Omental fat pad (tissue), 4 donors: ENCODE data around the gene ZKSCAN1. TPM values are rescaled to one million over a fixed set of nuclear protein-coding genes. Genes with fewer than 3 reads are reported as not detected.

Source experiments
- ATAC-seq: fragments of 150-250 bp; one replicate; pipeline ENCODE4 v1.9.1; 2016; ENCODE audit warnings: mild to moderate bottlenecking, moderate library complexity; ENCODE audit not compliant: low FRiP score
- DNase-seq: peaks from one replicate; pipeline ENCODE4 v3.0.0-alpha.2; 2019; ENCODE audit warnings: low spot score
- total RNA-seq, 4 donors: library from RNA; depleted of rRNA; stranded (reverse); fragments of >200 nt; gene quantifications; one replicate each; pipeline ENCODE4 v1.1.0, GENCODE V29; 2016
- TF ChIP-seq, protein P1 (sequence below), 3 donors: fragments of 450-650 bp; IDR thresholded peaks; one replicate each; pipeline ENCODE4 v1.5.1; 2016 to 2017; ENCODE audit warnings: antibody characterized with exemption in 3 of 3, mild to moderate bottlenecking in 3 of 3, moderate library complexity in 2 of 3

Gene ZKSCAN1
- total RNA-seq, 4 donors from 2014 or later, result 21.5 to 34.5 (median 28.0) TPM

GRCh38 chr7:100044718-100045117, 29.3 kb downstream of the ZKSCAN1 start:
- TF ChIP-seq, protein P1, sequence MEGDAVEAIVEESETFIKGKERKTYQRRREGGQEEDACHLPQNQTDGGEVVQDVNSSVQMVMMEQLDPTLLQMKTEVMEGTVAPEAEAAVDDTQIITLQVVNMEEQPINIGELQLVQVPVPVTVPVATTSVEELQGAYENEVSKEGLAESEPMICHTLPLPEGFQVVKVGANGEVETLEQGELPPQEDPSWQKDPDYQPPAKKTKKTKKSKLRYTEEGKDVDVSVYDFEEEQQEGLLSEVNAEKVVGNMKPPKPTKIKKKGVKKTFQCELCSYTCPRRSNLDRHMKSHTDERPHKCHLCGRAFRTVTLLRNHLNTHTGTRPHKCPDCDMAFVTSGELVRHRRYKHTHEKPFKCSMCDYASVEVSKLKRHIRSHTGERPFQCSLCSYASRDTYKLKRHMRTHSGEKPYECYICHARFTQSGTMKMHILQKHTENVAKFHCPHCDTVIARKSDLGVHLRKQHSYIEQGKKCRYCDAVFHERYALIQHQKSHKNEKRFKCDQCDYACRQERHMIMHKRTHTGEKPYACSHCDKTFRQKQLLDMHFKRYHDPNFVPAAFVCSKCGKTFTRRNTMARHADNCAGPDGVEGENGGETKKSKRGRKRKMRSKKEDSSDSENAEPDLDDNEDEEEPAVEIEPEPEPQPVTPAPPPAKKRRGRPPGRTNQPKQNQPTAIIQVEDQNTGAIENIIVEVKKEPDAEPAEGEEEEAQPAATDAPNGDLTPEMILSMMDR (IDR thresholded peaks at IDR 0.05), result no peak
- ATAC-seq (no peak), DNase-seq (no peak)

DNA sequence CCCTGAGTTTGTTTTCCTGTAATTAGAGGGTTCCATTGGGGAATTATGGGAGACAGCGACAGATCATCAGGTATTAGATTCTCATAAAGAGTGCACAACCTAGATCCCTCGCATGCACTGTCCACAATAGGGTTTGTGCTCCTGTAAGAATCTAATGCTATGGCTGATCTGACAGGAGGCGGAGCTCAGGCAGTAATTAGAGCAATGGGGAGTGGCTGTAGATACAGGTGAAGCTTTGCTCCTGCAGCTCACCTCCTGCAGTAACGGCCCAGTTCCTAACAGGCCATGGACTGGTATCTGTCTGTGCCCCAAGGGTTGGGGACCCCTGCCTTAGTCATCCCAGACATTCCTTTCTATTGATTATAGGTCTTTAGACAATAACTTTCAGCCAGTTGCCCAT, 33.3 kb downstream of the ZKSCAN1 start:
- DNase-seq (no peak), ATAC-seq (no peak)
- TF ChIP-seq, protein P1 (IDR thresholded peaks at IDR 0.05), result no peak

DNA sequence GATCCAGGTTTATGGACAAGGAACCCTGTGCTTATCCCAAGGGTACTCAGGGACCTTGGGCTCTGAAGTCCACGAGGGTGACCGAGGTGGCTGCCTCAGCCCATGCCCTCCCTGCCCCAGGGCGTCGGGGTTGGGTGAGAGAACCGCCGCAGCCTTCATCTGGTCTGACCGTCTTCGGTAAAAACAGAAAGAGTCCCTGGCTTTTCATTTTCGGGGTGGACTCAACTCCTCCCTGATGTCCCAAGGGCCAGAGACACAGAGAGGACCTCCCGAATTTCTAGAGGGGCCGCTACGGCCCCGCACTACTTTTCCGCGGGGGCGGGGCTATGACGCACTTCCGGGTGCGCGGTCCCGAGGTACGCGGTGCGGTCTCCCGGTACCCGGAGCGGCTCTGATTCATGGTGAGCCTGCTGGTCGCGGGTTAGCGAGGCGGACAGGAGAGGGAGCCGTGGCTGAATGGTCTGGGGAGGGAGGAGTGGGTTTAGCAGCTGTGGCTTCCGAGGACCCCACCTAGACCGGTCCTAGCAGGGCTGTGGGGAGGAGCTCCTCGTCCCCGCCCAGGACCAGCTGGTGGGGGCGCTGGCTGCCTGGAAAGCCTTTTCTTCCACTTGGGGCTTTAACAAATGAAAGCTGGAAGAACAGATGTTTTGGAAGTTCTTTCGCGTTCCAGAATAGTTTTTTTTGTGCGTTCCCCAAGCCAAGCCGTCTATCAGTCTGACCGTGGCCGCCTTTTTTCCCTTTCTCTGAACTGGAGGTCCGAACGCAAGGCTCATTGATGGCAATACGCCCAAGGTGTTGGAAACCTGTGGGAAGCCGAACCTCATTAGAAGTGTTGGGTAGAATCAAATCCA, 34.3 kb downstream of the ZKSCAN1 start, which contains the start of gene ZSCAN21:
ZSCAN21 (plus strand) TSS at position 334 of the 851 bp plus-strand sequence. CDS start 7,233 bp downstream, outside the sequence.
- TF ChIP-seq, protein P1 (IDR thresholded peaks at IDR 0.05), result no peak
- DNase-seq (peak; percentile 76), ATAC-seq (peak; percentile 98)

DNA sequence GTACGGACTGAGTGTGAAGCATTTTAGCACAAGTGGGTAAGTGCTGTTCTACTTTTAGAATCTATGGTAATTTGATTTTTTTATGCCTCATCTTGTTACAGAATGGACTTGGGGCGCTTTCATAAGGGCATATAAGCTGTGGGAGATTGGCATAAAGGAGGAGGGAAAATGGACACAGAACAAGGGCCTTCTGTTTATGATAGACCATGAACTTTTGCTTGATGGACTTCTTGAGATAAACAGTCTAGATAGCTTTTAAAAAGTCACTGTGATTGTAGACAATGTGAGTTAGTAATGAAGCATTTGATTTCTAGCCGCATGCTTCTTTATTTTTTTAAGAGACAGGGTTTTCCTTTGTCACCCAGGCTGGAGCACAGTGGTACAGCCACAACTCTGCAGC, 36.2 kb downstream of the ZKSCAN1 start:
- no peak for DNase-seq
- no peak for ATAC-seq
- TF ChIP-seq, protein P1 (IDR thresholded peaks at IDR 0.05), result no peak

- ATAC-seq, result peak; percentile 59
- TF ChIP-seq, protein P1 (IDR thresholded peaks at IDR 0.05), result no peak
- no peak for DNase-seq
Measured at GRCh38 chr7:100053215-100053614, 37.8 kb downstream of the ZKSCAN1 start.

- TF ChIP-seq, protein P1 (IDR thresholded peaks at IDR 0.05), result no peak
- DNase-seq (no peak), ATAC-seq (no peak)
Measured at GRCh38 chr7:100057006-100057405, 41.6 kb downstream of the ZKSCAN1 start.

DNA sequence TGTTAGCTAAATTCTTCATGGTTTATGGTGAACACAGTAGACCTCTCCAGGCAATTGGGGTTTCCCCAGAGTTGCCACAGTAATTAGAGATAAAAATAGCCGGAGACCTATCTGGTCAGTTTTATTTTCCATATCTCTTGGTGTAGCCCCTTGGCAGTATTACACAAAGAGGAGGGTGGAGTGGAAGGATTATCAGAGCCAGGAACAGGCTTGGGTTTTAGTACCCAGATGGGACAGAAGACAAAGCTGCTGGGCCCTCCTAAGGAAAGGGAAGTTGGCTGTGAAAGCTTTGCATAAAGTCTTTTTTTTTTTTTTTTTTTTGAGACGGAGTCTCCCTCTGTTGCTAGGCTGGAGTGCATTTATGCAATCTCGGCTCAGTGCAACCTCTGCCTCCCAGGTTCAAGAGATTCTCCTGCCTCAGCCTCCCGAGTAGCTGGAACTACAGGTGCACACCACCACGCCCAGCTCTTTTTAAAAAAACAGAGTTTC, 43.9 kb downstream of the ZKSCAN1 start:
- DNase-seq (no peak), ATAC-seq (no peak)
- TF ChIP-seq, protein P1 (IDR thresholded peaks at IDR 0.05), result no peak
